HEK293 (cell line): ENCODE measurements around the gene SLC6A1.

Source experiments
- CTCF ChIA-PET: fragments of 350-600 bp; formaldehyde crosslinking; extraction: SDS; loops from one replicate; lab custom pipeline; 2021; ENCODE audit warnings: antibody characterized with exemption; lab: Yijun Ruan, JAX
- POLR2A ChIA-PET: fragments of 300-600 bp; formaldehyde crosslinking; extraction: SDS; loops from one replicate; lab custom pipeline; 2020; ENCODE audit warnings: antibody characterized with exemption, inconsistent platforms; lab: Yijun Ruan, JAX
- H3K27ac ChIP-seq: fragments of 200-500 bp; sonication (Bioruptor generic); 2 replicates; pipeline ENCODE4 v1.5.1; 2014; ENCODE audit warnings: low read depth, low read length, control low read depth, inconsistent platforms; ENCODE audit errors: extremely low read depth
- H3K36me3 ChIP-seq, 2 experiments: fragments of 200-500 bp in 1 of 2; sonication (Bioruptor generic) in 1 of 2; 1 replicate in 1 of 2; 2 replicates in 1 of 2; pipeline ENCODE4 v1.5.1; 2014 to 2017; ENCODE audit warnings: inconsistent platforms in 2 of 2, low read length in 2 of 2; ENCODE audit not compliant: control insufficient read depth in 2 of 2, insufficient read depth in 1 of 2
- H3K4me1 ChIP-seq: fragments of 200-500 bp; sonication (Bioruptor generic); 2 replicates; pipeline ENCODE4 v1.5.1; 2014; ENCODE audit warnings: mild to moderate bottlenecking, low read length, inconsistent platforms; ENCODE audit not compliant: control insufficient read depth, insufficient read depth
- H3K4me3 ChIP-seq: 2 replicates; pipeline ENCODE4 v1.5.1; 2011; ENCODE audit warnings: low read depth, mild to moderate bottlenecking, control low read depth, low read length, moderate library complexity
- H3K9me3 ChIP-seq: fragments of 200-500 bp; sonication (Bioruptor generic); 2 replicates; pipeline ENCODE4 v1.5.1; 2014; ENCODE audit warnings: low read depth, low read length, inconsistent platforms; ENCODE audit not compliant: control insufficient read depth, insufficient read depth
- KLF16 ChIP-seq: fragments of 450-650 bp; formaldehyde crosslinking; IDR thresholded peaks from 2 replicates; pipeline ENCODE4 v1.5.1; 2017; ENCODE audit warnings: missing biosample characterization, missing genetic modification characterization
- MZF1 ChIP-seq: fragments of 450-650 bp; formaldehyde crosslinking; IDR thresholded peaks from 2 replicates; pipeline ENCODE4 v1.5.1; 2017; ENCODE audit warnings: missing biosample characterization, missing genetic modification characterization, borderline replicate concordance
- PRDM2 ChIP-seq: fragments of 450-650 bp; formaldehyde crosslinking; IDR thresholded peaks from 2 replicates; pipeline ENCODE4 v1.5.1; 2016; ENCODE audit warnings: missing biosample characterization, missing genetic modification characterization, borderline replicate concordance
- SP3 ChIP-seq: fragments of 450-650 bp; formaldehyde crosslinking; IDR thresholded peaks from 2 replicates; pipeline ENCODE4 v1.5.1; 2016; ENCODE audit warnings: missing biosample characterization, missing genetic modification characterization
- ZBTB44 ChIP-seq: fragments of 450-650 bp; IDR thresholded peaks from 2 replicates; pipeline ENCODE4 v1.5.1; 2018; ENCODE audit warnings: missing biosample characterization, mild to moderate bottlenecking, missing genetic modification characterization
- ZBTB48 ChIP-seq: fragments of 450-650 bp; formaldehyde crosslinking; IDR thresholded peaks from 2 replicates; pipeline ENCODE4 v1.5.1; 2016; ENCODE audit warnings: missing biosample characterization, missing genetic modification characterization
- ZNF146 ChIP-seq: fragments of 450-650 bp; formaldehyde crosslinking; IDR thresholded peaks from 2 replicates; pipeline ENCODE4 v1.5.1; 2016; ENCODE audit warnings: missing biosample characterization, missing genetic modification characterization
- ZNF157 ChIP-seq: fragments of 450-650 bp; formaldehyde crosslinking; IDR thresholded peaks from 2 replicates; pipeline ENCODE4 v1.5.1; 2016; ENCODE audit warnings: missing biosample characterization, missing genetic modification characterization
- ZNF175 ChIP-seq: fragments of 450-650 bp; formaldehyde crosslinking; IDR thresholded peaks from 2 replicates; pipeline ENCODE4 v1.5.1; 2016; ENCODE audit warnings: missing biosample characterization, missing genetic modification characterization
- ZNF26 ChIP-seq: fragments of 450-650 bp; formaldehyde crosslinking; IDR thresholded peaks from 2 replicates; pipeline ENCODE4 v1.5.1; 2016; ENCODE audit warnings: missing biosample characterization, missing genetic modification characterization
- ZNF292 ChIP-seq: fragments of 450-650 bp; formaldehyde crosslinking; IDR thresholded peaks from 2 replicates; pipeline ENCODE4 v1.5.1; 2016; ENCODE audit warnings: low read depth, missing biosample characterization, missing genetic modification characterization, borderline replicate concordance
- ZNF350 ChIP-seq: fragments of 450-650 bp; formaldehyde crosslinking; IDR thresholded peaks from 2 replicates; pipeline ENCODE4 v1.5.0; 2017; ENCODE audit warnings: missing biosample characterization, mild to moderate bottlenecking, missing genetic modification characterization
- ZNF362 ChIP-seq: fragments of 450-650 bp; formaldehyde crosslinking; IDR thresholded peaks from 2 replicates; pipeline ENCODE4 v1.5.1; 2016; ENCODE audit warnings: missing biosample characterization, missing genetic modification characterization
- ZNF530 ChIP-seq: fragments of 450-650 bp; formaldehyde crosslinking; IDR thresholded peaks from 2 replicates; pipeline ENCODE4 v1.5.1; 2016; ENCODE audit warnings: low read depth, missing biosample characterization, missing genetic modification characterization
- ZNF585B ChIP-seq: fragments of 450-650 bp; formaldehyde crosslinking; IDR thresholded peaks from 2 replicates; pipeline ENCODE4 v1.5.1; 2016; ENCODE audit warnings: missing biosample characterization, missing genetic modification characterization
- ZNF610 ChIP-seq: fragments of 450-650 bp; formaldehyde crosslinking; IDR thresholded peaks from 2 replicates; pipeline ENCODE4 v1.5.1; 2016; ENCODE audit warnings: missing biosample characterization, missing genetic modification characterization, borderline replicate concordance
- ZNF639 ChIP-seq: fragments of 450-650 bp; formaldehyde crosslinking; IDR thresholded peaks from 2 replicates; pipeline ENCODE4 v1.5.1; 2016; ENCODE audit warnings: missing biosample characterization, missing genetic modification characterization
- ZNF785 ChIP-seq: fragments of 450-650 bp; formaldehyde crosslinking; IDR thresholded peaks from 2 replicates; pipeline ENCODE4 v1.5.1; 2016; ENCODE audit warnings: missing biosample characterization, missing genetic modification characterization

The SLC6A1 gene

GRCh38 chr3:11054739-11055438 is 62.3 kb downstream of the SLC6A1 start:
- TF ChIP-seq ZNF26 (tag by site-specific recombination) (no peak), ZNF175 (no peak), ZNF639 (no peak), ZNF585B (tag by site-specific recombination) (no peak), ZBTB48 (no peak), ZBTB44 (tag by site-specific recombination) (no peak), ZNF157 (no peak), ZNF610 (no peak), SP3 (no peak), ZNF350 (tag by site-specific recombination) (no peak), ZNF292 (tag by site-specific recombination) (no peak), ZNF530 (tag by site-specific recombination) (no peak), PRDM2 (tag by site-specific recombination) (no peak), MZF1 (tag by site-specific recombination) (no peak), ZNF785 (tag by site-specific recombination) (no peak), KLF16 (tag by site-specific recombination) (no peak), ZNF362 (no peak), ZNF146 (no peak)
- ChIA-PET POLR2A (no interaction called here), CTCF (interaction anchor here (0.6 to 1.1 kb wide), 2 partner anchors 25 to 67 kb away, joined by 3 read pairs; no protein-coding TSS in a partner anchor)
- no peaks in the 10 kb centered on the region for H3K36me3 ChIP-seq
- H3K27ac ChIP-seq: no peak overlapping the region
- H3K4me3 ChIP-seq: no peak overlapping the region
- H3K4me1 ChIP-seq: no peaks in the 10 kb centered on the region
- no peaks in the 10 kb centered on the region for H3K9me3 ChIP-seq
